Stimulated activated CD8-positive, alpha-beta memory T cell treated with anti-CD3 and anti-CD28 coated beads, Interleukin-15, amount 100 ng/mL, for 4 hours (primary cell): ENCODE measurements around the gene PUS10.
"Not testable (repeated sequence)": the region's sequence is repeated elsewhere in the genome, so short reads cannot be mapped to it uniquely, and the experiment has no call there.

Source experiments
- DNase-seq, 2 donors: peaks; one replicate each; pipeline ENCODE4 v3.0.0-alpha.2; 2020; ENCODE audit warnings: low read depth in 2 of 2

Gene PUS10

DNA sequence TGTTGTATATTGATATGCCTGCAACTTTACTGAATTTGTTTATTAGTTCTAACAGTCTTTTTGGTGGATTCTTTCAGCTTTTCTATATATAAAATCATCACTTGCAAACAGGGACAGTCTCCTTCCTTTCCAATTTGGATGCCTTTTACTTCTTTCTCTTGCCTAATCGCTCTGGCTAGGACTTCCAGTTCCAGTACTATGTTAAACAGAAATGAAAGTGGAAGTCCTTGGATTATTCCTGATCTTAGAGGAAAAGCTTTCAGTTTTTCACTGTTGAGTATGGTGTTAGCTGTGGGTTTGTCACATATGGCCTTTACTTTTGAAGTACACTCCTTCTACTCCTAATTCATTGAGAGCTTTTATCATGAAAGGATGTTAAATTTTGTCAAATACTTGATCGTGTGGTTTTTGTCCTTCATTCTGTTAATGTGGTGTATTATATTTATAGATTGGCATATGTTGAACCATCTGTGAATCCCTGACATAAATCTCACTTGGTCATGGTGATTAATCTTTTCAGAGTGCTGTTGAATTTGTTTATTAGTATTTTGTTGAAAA, 83.8 kb downstream of the PUS10 start:
- DNase-seq = no peak

DNA sequence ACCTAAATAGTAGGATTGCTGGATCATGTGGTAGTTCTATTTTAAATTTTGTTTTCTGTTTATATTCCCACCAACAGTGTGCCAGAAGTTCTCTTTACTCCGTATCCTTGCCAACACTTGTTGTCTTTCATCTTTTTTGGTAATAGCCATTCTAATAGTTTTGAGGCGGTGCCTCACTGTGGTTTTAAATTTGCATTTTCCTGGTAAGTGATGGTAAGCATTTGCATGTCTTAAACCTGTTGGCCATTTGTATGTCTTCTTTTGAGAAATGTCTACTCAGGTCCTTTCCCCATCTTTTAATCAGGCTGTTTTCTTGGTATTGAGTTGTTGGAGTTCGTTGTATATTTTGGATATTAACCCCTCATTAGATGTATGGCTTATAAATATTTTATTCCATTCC, 85.1 kb downstream of the PUS10 start:
- no peak for DNase-seq

DNA sequence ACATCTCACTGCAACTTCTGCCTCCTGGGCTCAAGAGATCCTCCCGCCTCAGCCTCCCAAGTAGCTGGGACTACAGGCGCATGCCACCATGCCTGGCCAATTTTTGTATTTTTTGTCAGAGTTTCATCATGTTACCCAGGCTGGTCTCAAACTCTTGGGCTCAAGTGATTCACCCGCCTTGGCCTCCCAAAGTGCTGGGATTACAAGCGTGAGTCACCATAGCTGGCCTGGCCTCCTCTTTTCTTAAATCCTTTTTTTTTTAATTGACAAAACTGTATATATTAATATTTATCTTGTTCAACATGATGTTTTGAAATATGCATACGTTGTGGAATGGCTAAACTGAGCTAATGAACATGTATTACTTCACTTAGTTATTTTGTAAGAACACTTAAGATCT, 86.0 kb downstream of the PUS10 start:
- not testable (repeated sequence) for DNase-seq

DNA sequence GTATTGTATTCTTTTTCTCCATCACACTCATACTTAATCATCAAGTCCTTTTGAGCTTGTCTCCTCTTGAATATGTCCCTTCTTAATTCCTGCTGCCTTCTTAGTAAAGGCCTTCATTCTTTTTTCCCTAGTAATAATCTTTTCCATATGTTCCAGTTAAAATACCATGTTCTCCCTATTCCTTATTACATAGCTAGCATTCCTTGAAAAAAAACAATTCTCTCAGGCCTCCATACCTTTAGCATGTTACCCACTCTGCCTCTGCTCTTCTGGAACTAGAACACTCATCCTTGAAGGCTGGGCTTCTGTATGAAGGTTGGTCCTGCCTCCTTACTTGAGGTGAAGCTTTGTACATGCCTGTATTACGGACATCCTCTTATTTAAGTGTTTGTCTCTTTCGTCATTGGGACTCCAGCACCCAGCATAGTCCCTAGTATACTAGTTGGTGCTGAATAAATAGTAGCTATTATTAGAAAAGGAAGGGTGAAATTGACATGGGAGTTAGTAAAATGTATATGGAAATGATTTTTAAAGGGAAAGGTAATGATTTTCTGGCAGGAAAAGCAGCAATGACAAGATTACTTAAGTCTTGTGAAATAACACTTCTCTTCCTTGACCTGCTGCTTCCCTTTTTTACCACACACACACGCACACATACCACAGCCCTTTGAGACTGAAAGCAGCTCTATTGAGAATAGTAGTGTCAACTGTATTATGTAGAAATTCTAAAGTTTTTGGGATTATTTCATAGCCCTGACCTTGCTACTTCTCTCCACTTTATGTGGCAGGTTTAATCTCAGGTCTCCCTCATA, 91.1 kb downstream of the PUS10 start:
- no peak for DNase-seq

DNA sequence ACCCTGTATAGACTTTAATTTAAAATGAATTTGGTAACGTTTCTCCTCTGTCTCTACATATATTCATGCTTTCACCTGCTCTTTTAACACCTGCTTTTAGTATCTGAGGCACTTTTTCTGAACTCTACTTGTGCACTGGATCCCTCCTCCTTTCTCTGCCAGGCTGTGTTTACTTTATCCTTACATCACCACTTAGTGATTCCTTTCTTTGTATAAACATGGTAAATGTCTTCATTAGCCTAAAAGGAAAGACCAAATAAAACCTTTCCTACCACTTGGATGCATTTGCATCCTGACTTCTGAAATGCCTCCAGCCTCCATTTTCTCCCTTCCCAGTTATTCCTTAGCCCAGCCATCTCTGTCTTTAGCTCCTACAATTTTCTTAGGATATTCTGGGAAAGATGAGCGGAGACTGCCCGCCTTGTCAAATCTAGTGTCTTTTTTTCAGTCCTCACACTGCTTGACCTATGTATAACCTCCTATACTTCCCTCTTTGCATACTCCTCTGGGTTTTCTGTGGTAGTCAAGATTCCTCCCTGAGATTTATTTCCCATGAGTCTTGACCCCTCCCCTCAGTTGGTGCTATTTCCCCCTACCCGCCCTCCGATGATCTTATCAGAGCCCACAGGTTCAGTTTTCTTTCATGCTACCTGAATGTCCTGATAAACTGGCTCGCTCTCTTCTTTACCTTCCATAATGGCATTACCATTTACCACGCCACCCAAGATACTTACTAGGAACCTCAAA, 91.9 kb downstream of the PUS10 start:
- DNase-seq = no peak

DNA sequence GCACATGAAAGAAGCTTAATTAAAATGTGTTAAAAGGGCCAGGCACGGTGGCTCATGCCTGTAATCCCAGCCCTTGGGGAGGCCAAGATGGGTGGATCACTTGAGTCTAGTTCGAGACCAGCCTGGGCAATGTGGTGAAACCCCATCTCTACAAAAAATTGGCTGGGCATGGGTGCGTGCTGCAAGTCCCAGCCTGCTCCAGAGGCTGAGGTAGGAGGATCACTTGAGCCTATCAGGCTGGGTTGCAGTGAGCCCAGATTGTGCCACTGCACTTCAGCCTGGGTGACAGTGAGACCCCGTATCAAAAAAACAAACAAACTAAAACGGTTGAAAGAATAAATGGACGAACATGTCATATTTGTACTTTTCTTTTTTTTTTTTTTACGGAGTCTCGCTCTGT, 110.7 kb downstream of the PUS10 start:
- no peak for DNase-seq

DNA sequence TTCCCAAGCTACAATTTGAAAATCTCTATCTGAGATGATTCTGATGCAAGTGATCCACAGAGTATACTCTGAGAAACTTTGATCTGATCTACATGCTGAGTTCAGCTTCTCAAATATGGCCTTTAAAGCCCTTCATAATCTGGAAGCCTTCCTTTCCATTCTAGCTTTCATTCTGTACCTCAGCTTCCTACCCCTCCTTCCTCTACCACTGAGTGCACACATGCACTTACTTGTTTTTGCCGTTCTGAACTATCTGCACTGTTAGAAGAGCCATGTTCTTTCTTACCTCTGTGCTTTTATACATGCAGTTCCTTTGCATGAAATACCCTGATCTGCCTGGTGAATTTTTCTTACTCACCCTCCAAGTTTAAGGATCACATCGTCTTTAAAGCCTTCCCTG, 111.7 kb downstream of the PUS10 start:
- DNase-seq = no peak

DNA sequence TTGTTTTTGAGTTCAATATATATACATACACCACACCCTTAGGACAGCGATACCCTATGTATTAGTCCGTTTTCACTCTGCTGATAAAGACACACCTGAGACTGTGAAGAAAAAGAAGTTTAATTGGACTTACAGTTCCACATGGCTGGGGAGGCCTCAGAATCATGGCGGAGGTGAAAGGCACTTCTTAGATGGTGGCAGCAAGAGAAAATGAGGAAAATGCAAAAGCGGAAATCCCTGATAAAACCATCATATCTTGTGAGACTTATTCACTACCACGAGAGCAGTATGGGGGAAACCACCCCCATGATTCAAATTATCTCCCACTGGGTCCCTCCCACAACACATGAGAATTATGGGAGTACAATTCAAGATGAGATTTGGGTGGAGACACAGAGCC, 112.2 kb downstream of the PUS10 start:
- not testable (repeated sequence) for DNase-seq

DNA sequence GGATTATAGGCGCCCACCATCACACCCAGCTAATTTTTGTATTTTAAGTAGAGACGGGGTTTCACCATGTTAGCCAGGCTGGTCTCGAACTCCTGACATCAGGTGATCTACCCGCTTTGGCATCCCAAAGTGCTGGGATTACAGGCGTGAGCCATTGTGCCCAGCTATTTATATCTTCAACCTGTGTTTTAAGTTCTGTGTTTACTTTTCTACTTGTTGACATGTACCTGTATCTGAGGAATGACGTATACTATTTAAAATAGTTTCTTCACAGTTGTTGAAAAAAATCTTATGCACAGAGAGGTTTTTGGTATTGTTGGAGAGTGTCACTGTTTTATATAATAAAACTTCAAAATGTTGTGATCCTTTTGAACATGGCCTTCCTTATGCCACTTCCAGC, 116.8 kb downstream of the PUS10 start:
- DNase-seq = not testable (repeated sequence)

DNA sequence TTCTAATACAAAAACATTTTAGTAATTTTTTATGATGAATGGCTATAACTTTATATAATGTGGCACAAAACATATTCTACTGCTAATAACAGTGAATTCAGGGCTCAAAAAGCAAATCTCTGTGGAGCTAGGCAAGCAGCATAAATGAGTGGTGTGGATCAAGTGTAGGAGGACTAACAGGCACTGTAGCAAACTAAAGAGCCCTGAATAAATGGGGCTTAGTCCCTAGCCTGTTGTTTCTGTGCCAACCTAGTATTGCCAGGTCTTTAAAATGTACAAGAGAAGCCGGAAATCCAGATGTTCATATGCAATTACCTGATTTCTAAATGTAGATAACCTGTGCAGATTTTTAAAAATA, 118.2 kb downstream of the PUS10 start:
- no peak for DNase-seq

DNA sequence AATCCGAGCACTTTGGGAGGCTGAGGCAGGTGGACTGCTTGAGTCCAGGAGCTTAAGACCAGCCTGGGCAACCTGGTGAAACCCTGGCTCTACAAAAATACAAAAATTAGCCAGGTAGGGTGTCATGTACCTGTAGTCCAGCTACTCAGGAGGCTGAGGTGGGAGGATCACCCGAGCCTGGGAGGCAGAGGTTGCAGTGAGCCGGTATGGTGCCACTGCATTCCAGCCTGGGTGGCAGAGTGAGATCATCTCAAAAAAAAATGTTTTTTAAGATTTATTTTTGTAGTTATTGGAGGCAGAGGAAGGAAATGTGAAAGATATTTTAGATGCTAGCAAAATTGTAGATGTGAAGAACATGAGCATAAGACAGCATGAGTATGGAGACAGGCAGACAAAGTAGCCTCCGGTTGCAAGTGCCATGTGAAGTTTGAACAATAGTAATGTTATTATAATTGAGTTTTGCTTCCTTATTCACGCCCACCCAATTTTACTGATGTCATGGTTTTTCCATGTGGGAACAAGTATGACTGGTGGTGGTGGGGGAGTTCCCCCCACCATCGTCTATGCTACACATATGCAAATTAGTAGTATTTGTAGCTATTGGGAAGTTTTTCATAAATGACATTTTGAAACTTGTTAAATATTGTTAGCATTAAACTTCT, 118.7 kb downstream of the PUS10 start:
- peak in 1 of 2 donors; percentile 54 for DNase-seq

DNA sequence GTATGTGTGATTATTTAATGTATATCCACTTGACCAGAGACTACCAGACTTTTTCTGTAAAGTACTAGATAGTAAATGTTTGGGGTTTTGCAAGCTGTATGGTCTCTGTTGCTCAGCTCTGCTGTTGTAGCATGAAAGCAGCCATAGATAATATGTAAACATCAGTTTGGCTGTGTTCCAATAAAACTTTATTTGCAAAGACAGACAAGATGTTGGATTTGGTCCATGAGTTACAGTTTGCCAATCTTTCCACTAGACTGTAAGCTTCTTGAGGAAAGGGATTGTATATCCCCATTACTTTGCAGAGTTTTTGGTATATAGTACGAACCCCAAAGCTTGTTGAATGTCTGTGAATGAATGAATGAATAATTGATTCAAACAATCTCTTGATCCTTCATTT, 119.5 kb downstream of the PUS10 start:
- no peak for DNase-seq
